ENCODE data around the gene DBT.
A peak's percentile ranks its signal among the peaks of the same experiment; 100 is the strongest.
"Not testable (repeated sequence)": the region's sequence is repeated elsewhere in the genome, so short reads cannot be mapped to it uniquely, and the experiment has no call there.

DBT gene

GRCh38 chr1:100230765-100231164 is 18.9 kb downstream of the DBT start:
- H3K27me3 Mint-ChIP-seq = no peaks in the 10 kb centered on the region
- ATAC-seq (peak; percentile 82), DNase-seq (no peak)
- no peaks in the 10 kb centered on the region for H3K9me3 Mint-ChIP-seq
- H3K4me1 Mint-ChIP-seq = no peaks in the 10 kb centered on the region
- no peak overlapping the region for H3K27ac Mint-ChIP-seq
- no peak overlapping the region for H3K4me3 Mint-ChIP-seq

GRCh38 chr1:100229681-100230443 is 19.8 kb downstream of the DBT start:
- no peak overlapping the region for H3K4me3 Mint-ChIP-seq
- no peak overlapping the region for H3K27ac Mint-ChIP-seq
- no peaks in the 10 kb centered on the region for H3K27me3 Mint-ChIP-seq
- DNase-seq = no peak
- H3K4me1 Mint-ChIP-seq = no peaks in the 10 kb centered on the region
- ATAC-seq = no peak
- no peaks in the 10 kb centered on the region for H3K9me3 Mint-ChIP-seq

GRCh38 chr1:100222428-100222827 is 27.2 kb downstream of the DBT start:
- ATAC-seq = no peak
- no peaks in the 10 kb centered on the region for H3K4me1 Mint-ChIP-seq
- H3K4me3 Mint-ChIP-seq = no peak overlapping the region
- no peak for DNase-seq
- no peaks in the 10 kb centered on the region for H3K27me3 Mint-ChIP-seq
- H3K9me3 Mint-ChIP-seq = no peaks in the 10 kb centered on the region
- H3K27ac Mint-ChIP-seq = no peak overlapping the region

GRCh38 chr1:100219883-100220282 is 29.8 kb downstream of the DBT start:
- Mint-ChIP-seq H3K4me1 (no peaks in the 10 kb centered on the region), H3K4me3 (no peak overlapping the region), H3K27ac (no peak overlapping the region), H3K9me3 (no peaks in the 10 kb centered on the region), H3K27me3 (no peaks in the 10 kb centered on the region)
- no peak for ATAC-seq
- no peak for DNase-seq

GRCh38 chr1:100219457-100219856 is 30.2 kb downstream of the DBT start:
- Mint-ChIP-seq H3K27ac (no peak overlapping the region), H3K9me3 (no peaks in the 10 kb centered on the region), H3K4me3 (no peak overlapping the region), H3K27me3 (no peaks in the 10 kb centered on the region), H3K4me1 (no peaks in the 10 kb centered on the region)
- ATAC-seq (no peak), DNase-seq (no peak)

- Mint-ChIP-seq H3K4me3 (no peak overlapping the region), H3K4me1 (no peaks in the 10 kb centered on the region), H3K27me3 (no peaks in the 10 kb centered on the region), H3K9me3 (no peaks in the 10 kb centered on the region), H3K27ac (no peak overlapping the region)
- no peak for ATAC-seq
- DNase-seq = no peak
Observed at GRCh38 chr1:100217834-100218233, 31.8 kb downstream of the DBT start.

- DNase-seq (no peak), ATAC-seq (no peak)
- Mint-ChIP-seq H3K4me1 (no peaks in the 10 kb centered on the region), H3K27ac (peak overlapping the region in 1 of 2 donors; percentile 16), H3K9me3 (no peaks in the 10 kb centered on the region), H3K27me3 (no peaks in the 10 kb centered on the region), H3K4me3 (no peak overlapping the region)
Observed at GRCh38 chr1:100215101-100215500, 34.5 kb downstream of the DBT start.

GRCh38 chr1:100213141-100213540 is 36.5 kb downstream of the DBT start:
- Mint-ChIP-seq H3K4me1 (no peaks in the 10 kb centered on the region), H3K4me3 (no peak overlapping the region), H3K9me3 (no peaks in the 10 kb centered on the region), H3K27ac (no peak overlapping the region), H3K27me3 (no peaks in the 10 kb centered on the region)
- ATAC-seq (peak; percentile 64), DNase-seq (no peak)

GRCh38 chr1:100206301-100206700 is 43.3 kb downstream of the DBT start:
- Mint-ChIP-seq H3K4me3 (no peak overlapping the region), H3K9me3 (peaks cover 0 to 12% of the 10 kb centered on the region in 2 donors), H3K4me1 (no peaks in the 10 kb centered on the region), H3K27me3 (no peaks in the 10 kb centered on the region), H3K27ac (no peak overlapping the region)
- DNase-seq = no peak
- no peak for ATAC-seq

GRCh38 chr1:100205593-100205992 is 44.0 kb downstream of the DBT start:
- H3K9me3 Mint-ChIP-seq = peaks cover 0 to 12% of the 10 kb centered on the region in 2 donors
- H3K27ac Mint-ChIP-seq, H3K4me3 Mint-ChIP-seq, H3K4me1 Mint-ChIP-seq, ATAC-seq, H3K27me3 Mint-ChIP-seq, DNase-seq: not testable (repeated sequence)

- peaks cover 0 to 12% of the 10 kb centered on the region in 2 donors for H3K9me3 Mint-ChIP-seq
- not testable (repeated sequence) for H3K4me1 Mint-ChIP-seq, H3K4me3 Mint-ChIP-seq, DNase-seq, ATAC-seq, H3K27me3 Mint-ChIP-seq, H3K27ac Mint-ChIP-seq
Observed at GRCh38 chr1:100205103-100205502, 44.5 kb downstream of the DBT start.

GRCh38 chr1:100202703-100203102 is 46.9 kb downstream of the DBT start:
- H3K27ac Mint-ChIP-seq, H3K4me3 Mint-ChIP-seq, DNase-seq, H3K4me1 Mint-ChIP-seq, ATAC-seq, H3K27me3 Mint-ChIP-seq: not testable (repeated sequence)
- H3K9me3 Mint-ChIP-seq = peaks cover 0 to 12% of the 10 kb centered on the region in 2 donors

GRCh38 chr1:100200060-100200459 is 49.6 kb downstream of the DBT start:
- not testable (repeated sequence) for H3K9me3 Mint-ChIP-seq

GRCh38 chr1:100198596-100198995 is 51.0 kb downstream of the DBT start:
- ATAC-seq = no peak
- H3K27me3 Mint-ChIP-seq = no peaks in the 10 kb centered on the region
- no peak for DNase-seq
- H3K4me3 Mint-ChIP-seq = no peak overlapping the region
- no peaks in the 10 kb centered on the region for H3K4me1 Mint-ChIP-seq
- no peak overlapping the region for H3K27ac Mint-ChIP-seq
- H3K9me3 Mint-ChIP-seq = no peaks in the 10 kb centered on the region

More at GRCh38 chr1:100200060-100200459, 49.6 kb downstream of the DBT start:
- not testable (repeated sequence) for H3K27me3 Mint-ChIP-seq, ATAC-seq, DNase-seq, H3K4me3 Mint-ChIP-seq, H3K4me1 Mint-ChIP-seq, H3K27ac Mint-ChIP-seq

GRCh38 chr1:100188617-100189016 is 61.0 kb downstream of the DBT start:
- Mint-ChIP-seq H3K27ac (no peak overlapping the region), H3K9me3 (no peaks in the 10 kb centered on the region), H3K4me3 (no peak overlapping the region), H3K27me3 (no peaks in the 10 kb centered on the region), H3K4me1 (no peaks in the 10 kb centered on the region)
- no peak for DNase-seq
- no peak for ATAC-seq

- Mint-ChIP-seq H3K27me3 (no peaks in the 10 kb centered on the region), H3K4me3 (no peak overlapping the region), H3K9me3 (no peaks in the 10 kb centered on the region), H3K4me1 (no peaks in the 10 kb centered on the region), H3K27ac (no peak overlapping the region)
- ATAC-seq (no peak), DNase-seq (no peak)
Observed at GRCh38 chr1:100187912-100188311, 61.7 kb downstream of the DBT start.

- Mint-ChIP-seq H3K27ac (no peak overlapping the region), H3K4me3 (no peak overlapping the region)
Observed at GRCh38 chr1:100184536-100184935, 65.1 kb downstream of the DBT start.

More at GRCh38 chr1:100184536-100184935, 65.1 kb downstream of the DBT start:
- H3K27me3 Mint-ChIP-seq = no peaks in the 10 kb centered on the region
- no peak for DNase-seq
- peaks cover 0 to 4% of the 10 kb centered on the region in 2 donors for H3K9me3 Mint-ChIP-seq
- H3K4me1 Mint-ChIP-seq = no peaks in the 10 kb centered on the region
- ATAC-seq = no peak
